GM21723 (cell line): Measurements from ENCODE around the gene LCN10.
"Not testable (repeated sequence)": the region's sequence is repeated elsewhere in the genome, so short reads cannot be mapped to it uniquely, and the experiment has no call there.

ENCODE experiments used
- ATAC-seq: cut with Tn5 transposase; IDR thresholded peaks from one replicate; pipeline ENCODE4 v1.9.1; 2021; ENCODE audit warnings: mild to moderate bottlenecking, moderate library complexity; ENCODE audit not compliant: unreplicated experiment

The LCN10 gene

DNA sequence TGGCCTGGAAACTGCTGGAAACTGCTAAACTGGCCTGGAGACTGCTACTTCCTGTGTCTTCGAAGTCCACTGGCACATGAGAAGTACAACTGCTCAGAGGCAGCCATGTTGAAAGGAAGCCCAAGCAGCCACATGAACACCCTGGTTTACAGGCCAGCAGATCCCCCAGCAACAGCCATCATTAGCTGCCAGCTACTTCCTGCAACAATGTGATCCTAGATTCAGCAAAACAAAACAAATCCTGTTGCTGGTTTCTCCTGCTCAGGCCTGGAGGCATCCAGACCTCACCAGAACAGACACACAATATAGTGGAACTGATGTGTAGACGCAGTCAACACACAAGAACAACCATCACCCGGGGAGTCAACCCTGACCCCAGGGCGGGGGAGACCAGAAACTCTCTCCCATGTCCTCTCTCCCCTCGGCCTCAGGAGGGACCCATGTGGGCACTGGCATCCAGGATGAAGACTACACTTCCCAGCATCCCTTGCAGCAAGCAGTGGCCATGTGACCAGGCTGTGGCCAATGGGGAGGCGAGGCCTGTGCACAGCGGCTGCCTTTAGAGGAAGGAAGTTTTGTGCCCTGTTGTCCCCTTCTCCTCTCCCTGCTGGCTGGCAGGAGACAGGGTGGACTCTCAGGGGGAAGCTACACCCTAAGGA, 30.8 kb upstream of the LCN10 start:
- ATAC-seq, result no peak

GRCh38 chr9:136771907-136772415, 29.2 kb upstream of the LCN10 start:
- no peak for ATAC-seq

DNA sequence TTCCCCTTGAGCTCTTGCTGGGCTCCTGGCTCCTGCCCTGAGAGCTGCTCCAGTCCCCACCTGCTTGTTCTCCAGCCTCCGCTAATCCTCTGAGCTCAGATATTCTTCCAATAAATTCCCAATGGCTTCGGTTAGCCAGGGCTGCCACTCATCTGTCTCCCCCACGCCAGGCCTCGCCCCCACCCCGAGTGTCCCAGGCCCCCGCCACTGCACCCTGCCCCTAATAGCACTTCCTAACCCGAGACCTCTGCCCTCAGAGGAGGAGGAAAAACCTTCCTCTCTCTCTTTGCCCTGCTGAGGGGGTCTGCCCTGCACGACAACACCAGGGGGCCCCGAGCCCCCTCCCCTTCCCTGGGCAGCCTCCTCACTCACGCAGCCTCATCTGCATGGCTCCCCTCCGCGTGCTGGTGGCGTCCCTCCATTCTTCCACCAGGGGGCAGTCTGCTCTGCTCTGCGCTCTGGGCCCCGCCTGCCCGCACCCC, 27.0 kb upstream of the LCN10 start:
- ATAC-seq, result no peak

- ATAC-seq, result not testable (repeated sequence)
Measured at GRCh38 chr9:136766410-136767120, 23.8 kb upstream of the LCN10 start.

DNA sequence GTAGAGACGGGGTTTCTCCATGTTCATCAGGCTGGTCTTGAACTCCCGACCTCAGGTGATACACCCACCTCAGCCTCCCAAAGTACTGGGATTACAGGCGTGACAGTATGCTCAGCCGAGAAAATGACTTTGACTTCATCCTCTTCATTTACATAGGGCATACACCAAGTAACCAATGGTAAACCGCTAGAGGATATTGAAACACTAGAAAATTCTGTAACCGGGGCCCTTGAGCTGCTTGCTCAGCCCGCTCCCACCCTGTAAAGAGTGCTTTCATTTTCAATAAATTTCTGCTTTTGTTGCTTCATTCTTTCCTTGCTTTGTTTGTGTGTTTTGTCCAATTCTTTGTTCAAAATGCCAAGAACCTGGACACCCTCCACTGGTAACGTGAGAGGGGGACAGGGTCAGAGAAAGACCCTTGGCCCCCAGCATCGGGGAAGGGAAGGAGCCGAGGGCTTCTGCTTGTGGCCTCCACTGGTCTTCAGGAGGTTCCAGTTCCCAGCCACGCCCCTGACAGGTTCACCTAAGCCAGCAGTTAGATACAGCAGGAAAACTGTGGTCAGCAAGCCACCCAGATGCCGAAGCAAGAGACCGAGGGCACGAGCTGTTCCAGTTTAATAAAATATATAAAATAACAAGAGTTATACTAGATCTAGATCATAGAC, 23.1 kb upstream of the LCN10 start:
- ATAC-seq, result peak; percentile 65

DNA sequence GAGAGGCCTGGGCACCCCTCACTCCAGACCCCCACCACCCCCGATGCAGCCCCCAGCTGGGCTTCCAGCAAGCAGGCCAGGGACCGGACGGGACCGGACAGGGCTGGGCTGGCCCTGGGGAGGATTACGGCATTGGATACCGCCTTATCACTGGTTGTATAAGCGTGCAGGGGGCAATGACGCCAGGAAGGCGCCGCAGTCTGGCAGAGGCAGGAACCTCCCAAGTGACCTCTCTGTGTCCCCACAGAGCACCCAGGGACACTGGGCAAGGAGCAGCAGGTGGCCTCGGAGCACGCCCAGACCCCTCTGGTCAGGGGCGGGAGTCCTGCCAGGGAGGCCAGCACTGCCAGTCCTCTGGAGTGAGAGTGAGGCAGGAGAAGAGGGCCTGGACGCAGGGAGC, 22.3 kb upstream of the LCN10 start:
- ATAC-seq, result no peak

GRCh38 chr9:136764301-136764891, 21.7 kb upstream of the LCN10 start, which contains the start of gene LCN15:
Gene LCN15, minus strand, starts transcription at chr9:136764518. Its CDS starts 30 bp downstream, at chr9:136764488.
- ATAC-seq, result no peak

- no peak for ATAC-seq
Measured at GRCh38 chr9:136763649-136764035, 20.9 kb upstream of the LCN10 start.

GRCh38 chr9:136762915-136763648, 20.3 kb upstream of the LCN10 start:
- ATAC-seq, result no peak

- no peak for ATAC-seq
Measured at GRCh38 chr9:136762221-136762691, 19.5 kb upstream of the LCN10 start.

DNA sequence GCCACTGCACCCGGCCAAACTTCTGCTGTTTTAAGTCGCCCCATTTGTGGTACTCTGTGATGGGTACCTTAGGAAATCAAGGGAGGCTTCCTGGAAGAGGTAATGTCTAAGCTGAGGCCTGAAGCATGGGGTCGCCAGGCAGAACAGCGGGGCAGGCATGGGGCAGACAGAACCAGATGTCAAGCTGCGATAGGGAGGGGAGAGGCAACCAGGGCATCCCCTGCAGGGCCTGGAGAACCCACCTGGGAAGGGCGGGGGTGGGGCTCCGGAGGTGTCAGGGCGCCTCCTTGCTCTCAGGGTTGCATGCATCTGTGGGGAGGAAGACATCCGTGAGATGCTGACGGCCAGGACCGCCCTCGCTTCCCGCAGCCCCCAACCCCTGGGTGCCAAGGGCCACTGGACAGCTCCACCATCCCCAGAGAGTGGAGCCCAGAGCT, 18.8 kb upstream of the LCN10 start:
- no peak for ATAC-seq

- not testable (repeated sequence) for ATAC-seq
Measured at GRCh38 chr9:136760834-136761544, 18.2 kb upstream of the LCN10 start.

- no peak for ATAC-seq
Measured at GRCh38 chr9:136760424-136760823, 17.7 kb upstream of the LCN10 start.

- no peak for ATAC-seq
Measured at GRCh38 chr9:136759436-136760325, 16.9 kb upstream of the LCN10 start.

DNA sequence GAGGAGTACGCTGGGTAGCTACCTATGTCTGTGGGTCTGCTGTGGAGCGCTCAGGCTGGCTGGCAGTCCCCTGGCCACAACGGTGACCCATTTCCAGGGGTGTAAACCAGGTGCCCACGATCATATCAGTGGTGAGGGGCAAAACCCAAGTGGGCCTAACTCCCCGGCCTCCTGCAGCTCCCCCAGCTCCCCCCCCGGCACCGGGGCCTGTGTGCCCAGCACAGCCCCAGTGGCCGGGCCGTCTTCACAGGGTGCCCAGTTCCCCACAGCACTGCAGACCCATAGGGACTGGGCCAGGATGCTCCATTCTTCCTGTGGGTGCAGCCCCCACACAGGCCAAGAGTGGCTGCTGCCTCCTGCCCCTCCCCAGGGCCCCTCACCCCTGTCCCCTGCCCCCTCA, 16.3 kb upstream of the LCN10 start:
- ATAC-seq, result no peak

DNA sequence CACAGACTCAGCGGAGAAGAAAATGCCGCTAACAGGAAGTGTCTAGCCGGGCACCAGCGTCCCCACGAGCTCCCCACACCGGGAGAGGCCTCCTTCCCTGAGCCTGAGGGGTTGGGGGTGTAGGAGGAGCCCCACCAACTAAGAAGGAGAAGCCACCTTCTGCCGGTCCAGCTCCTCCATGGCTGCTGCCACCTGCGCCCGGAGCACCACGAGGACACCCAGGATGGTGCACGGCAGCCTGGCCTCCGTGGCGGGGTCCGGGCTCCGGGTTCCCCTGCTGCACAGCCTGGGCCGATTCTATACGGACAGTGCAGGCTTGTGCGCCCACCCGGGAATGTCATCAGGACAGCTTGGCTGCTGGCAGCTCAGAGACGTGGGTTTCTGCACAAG, 15.0 kb upstream of the LCN10 start:
- no peak for ATAC-seq

DNA sequence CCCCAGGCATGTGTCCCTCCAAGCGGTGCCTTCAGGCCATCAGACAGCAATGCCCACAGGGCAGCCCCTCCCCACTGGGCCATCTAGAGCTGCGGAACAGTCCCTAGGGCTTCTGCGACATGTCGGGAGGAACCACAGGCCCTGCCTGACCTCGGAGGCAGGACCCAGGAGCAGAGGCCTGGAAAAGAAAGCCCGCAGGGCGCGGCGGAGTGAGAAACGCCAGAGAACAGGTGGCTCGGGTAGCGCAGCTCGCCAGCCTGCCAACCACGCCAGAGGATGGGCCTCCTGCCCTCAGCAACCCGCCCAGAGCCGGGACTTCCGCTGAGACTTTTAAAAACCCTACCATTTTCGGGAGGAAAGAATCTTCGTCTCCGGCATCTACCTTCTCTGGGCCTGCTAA, 14.6 kb upstream of the LCN10 start:
- no peak for ATAC-seq

GRCh38 chr9:136756836-136757235, 14.1 kb upstream of the LCN10 start:
- ATAC-seq, result no peak

- ATAC-seq, result no peak
Measured at GRCh38 chr9:136756134-136756438, 13.3 kb upstream of the LCN10 start.
